SK-N-SH treated with all-trans-retinoic acid at 6 μM for 48 hours (cell line): ENCODE results near the gene RFC1.
"Not testable (repeated sequence)": the region's sequence is repeated elsewhere in the genome, so short reads cannot be mapped to it uniquely, and the experiment has no call there.

ENCODE experiments used
- BACH2 ChIP-seq: fragments of 250-450 bp; sonication (Bioruptor Pico); IDR thresholded peaks from 2 replicates; pipeline ENCODE4 v1.9.0; 2021; ENCODE audit warnings: mild to moderate bottlenecking, borderline replicate concordance
- CREB5 ChIP-seq: fragments of 250-450 bp; sonication (Bioruptor Pico); IDR thresholded peaks from 2 replicates; pipeline ENCODE4 v1.5.1; 2020; ENCODE audit warnings: low read depth, mild to moderate bottlenecking, moderate library complexity
- CSDC2 ChIP-seq: fragments of 250-450 bp; sonication (Bioruptor Pico); IDR thresholded peaks from 2 replicates; pipeline ENCODE4 v1.5.0; 2020; ENCODE audit warnings: mild to moderate bottlenecking, moderate library complexity
- ESRRG ChIP-seq: fragments of 250-450 bp; sonication (Bioruptor Pico); IDR thresholded peaks from 2 replicates; pipeline ENCODE4 v1.6.1; 2021; ENCODE audit warnings: mild to moderate bottlenecking
- ISL1 ChIP-seq: fragments of 250-450 bp; sonication (Bioruptor Pico); IDR thresholded peaks from 2 replicates; pipeline ENCODE4 v2.1.2; 2022; ENCODE audit warnings: mild to moderate bottlenecking, moderate library complexity
- POU6F1 ChIP-seq: fragments of 250-450 bp; sonication (Bioruptor Pico); IDR thresholded peaks from 2 replicates; pipeline ENCODE4 v1.8.0; 2021; ENCODE audit warnings: low read depth, mild to moderate bottlenecking, moderate library complexity, borderline replicate concordance
- PPARA ChIP-seq: fragments of 250-450 bp; sonication (Bioruptor Pico); IDR thresholded peaks from 2 replicates; pipeline ENCODE4 v1.5.0; 2020; ENCODE audit warnings: mild to moderate bottlenecking, borderline replicate concordance
- RARB ChIP-seq: fragments of 250-450 bp; sonication (Bioruptor Pico); IDR thresholded peaks from 2 replicates; pipeline ENCODE4 v1.8.0; 2021; ENCODE audit warnings: mild to moderate bottlenecking, moderate library complexity
- SNAI2 ChIP-seq: fragments of 250-450 bp; sonication (Bioruptor Pico); IDR thresholded peaks from 2 replicates; pipeline ENCODE4 v1.5.0; 2020; ENCODE audit warnings: mild to moderate bottlenecking, moderate library complexity
- TOX ChIP-seq: fragments of 250-450 bp; sonication (Bioruptor Pico); IDR thresholded peaks from 2 replicates; pipeline ENCODE4 v1.8.0; 2021; ENCODE audit warnings: mild to moderate bottlenecking, moderate library complexity, borderline replicate concordance
- ZFP3 ChIP-seq: fragments of 250-450 bp; sonication (Bioruptor Pico); IDR thresholded peaks from 2 replicates; pipeline ENCODE4 v1.5.0; 2020; ENCODE audit warnings: mild to moderate bottlenecking, moderate library complexity
- ZNF8 ChIP-seq: fragments of 450-650 bp; formaldehyde crosslinking; IDR thresholded peaks from 2 replicates; pipeline ENCODE4 v1.5.0; 2020; ENCODE audit warnings: mild to moderate bottlenecking, moderate library complexity
- TF ChIP-seq, protein P1 (sequence below): fragments of 250-450 bp; sonication (Bioruptor Pico); IDR thresholded peaks from 2 replicates; pipeline ENCODE4 v1.8.0; 2020; ENCODE audit warnings: mild to moderate bottlenecking, moderate library complexity, borderline replicate concordance
- TF ChIP-seq, protein P2 (sequence below): fragments of 250-450 bp; sonication (Bioruptor Pico); IDR thresholded peaks from 2 replicates; pipeline ENCODE4 v1.5.1; 2021; ENCODE audit warnings: mild to moderate bottlenecking, moderate library complexity

DNA sequence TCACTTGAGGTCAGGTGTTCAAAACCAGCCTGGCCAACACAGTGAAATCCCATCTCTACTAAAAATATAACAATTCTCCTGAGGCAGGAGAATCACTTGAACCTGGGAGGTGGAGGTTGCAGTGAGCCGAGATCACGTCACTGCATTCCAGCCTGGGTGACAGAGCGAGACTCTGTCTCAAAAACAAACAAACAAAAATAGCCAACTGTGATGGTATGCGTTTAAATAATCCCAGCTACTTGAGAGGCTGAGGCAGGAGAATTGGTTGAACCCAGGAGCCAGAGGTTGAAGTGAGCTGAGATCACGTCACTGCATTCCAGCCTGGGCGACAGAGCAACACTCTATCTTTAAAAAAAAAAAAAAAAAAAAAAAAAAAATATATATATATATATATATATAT, 35.5 kb upstream of the RFC1 start:
- not testable (repeated sequence) for TF ChIP-seq POU6F1; ISL1 (CRISPR knock-in tag); CREB5 (CRISPR knock-in tag); SNAI2 (CRISPR knock-in tag); PPARA (CRISPR knock-in tag); CSDC2 (CRISPR knock-in tag); ZFP3 (CRISPR knock-in tag); ESRRG (CRISPR knock-in tag); BACH2 (CRISPR knock-in tag); ZNF8 (CRISPR knock-in tag); RARB (CRISPR knock-in tag); TOX (CRISPR knock-in tag)
- TF ChIP-seq, protein P1, sequence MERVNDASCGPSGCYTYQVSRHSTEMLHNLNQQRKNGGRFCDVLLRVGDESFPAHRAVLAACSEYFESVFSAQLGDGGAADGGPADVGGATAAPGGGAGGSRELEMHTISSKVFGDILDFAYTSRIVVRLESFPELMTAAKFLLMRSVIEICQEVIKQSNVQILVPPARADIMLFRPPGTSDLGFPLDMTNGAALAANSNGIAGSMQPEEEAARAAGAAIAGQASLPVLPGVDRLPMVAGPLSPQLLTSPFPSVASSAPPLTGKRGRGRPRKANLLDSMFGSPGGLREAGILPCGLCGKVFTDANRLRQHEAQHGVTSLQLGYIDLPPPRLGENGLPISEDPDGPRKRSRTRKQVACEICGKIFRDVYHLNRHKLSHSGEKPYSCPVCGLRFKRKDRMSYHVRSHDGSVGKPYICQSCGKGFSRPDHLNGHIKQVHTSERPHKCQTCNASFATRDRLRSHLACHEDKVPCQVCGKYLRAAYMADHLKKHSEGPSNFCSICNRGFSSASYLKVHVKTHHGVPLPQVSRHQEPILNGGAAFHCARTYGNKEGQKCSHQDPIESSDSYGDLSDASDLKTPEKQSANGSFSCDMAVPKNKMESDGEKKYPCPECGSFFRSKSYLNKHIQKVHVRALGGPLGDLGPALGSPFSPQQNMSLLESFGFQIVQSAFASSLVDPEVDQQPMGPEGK (CRISPR knock-in tag) = not testable (repeated sequence)
- TF ChIP-seq, protein P2, sequence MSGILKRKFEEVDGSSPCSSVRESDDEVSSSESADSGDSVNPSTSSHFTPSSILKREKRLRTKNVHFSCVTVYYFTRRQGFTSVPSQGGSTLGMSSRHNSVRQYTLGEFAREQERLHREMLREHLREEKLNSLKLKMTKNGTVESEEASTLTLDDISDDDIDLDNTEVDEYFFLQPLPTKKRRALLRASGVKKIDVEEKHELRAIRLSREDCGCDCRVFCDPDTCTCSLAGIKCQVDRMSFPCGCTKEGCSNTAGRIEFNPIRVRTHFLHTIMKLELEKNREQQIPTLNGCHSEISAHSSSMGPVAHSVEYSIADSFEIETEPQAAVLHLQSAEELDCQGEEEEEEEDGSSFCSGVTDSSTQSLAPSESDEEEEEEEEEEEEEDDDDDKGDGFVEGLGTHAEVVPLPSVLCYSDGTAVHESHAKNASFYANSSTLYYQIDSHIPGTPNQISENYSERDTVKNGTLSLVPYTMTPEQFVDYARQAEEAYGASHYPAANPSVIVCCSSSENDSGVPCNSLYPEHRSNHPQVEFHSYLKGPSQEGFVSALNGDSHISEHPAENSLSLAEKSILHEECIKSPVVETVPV (CRISPR knock-in tag) = not testable (repeated sequence)
